HG02852 (cell line): ENCODE results near the gene ASPSCR1.

Experiments
- ATAC-seq: cut with Tn5 transposase; IDR thresholded peaks from one replicate; pipeline ENCODE4 v1.9.1; 2021; ENCODE audit warnings: mild to moderate bottlenecking, moderate library complexity; ENCODE audit not compliant: unreplicated experiment

ASPSCR1 gene

DNA sequence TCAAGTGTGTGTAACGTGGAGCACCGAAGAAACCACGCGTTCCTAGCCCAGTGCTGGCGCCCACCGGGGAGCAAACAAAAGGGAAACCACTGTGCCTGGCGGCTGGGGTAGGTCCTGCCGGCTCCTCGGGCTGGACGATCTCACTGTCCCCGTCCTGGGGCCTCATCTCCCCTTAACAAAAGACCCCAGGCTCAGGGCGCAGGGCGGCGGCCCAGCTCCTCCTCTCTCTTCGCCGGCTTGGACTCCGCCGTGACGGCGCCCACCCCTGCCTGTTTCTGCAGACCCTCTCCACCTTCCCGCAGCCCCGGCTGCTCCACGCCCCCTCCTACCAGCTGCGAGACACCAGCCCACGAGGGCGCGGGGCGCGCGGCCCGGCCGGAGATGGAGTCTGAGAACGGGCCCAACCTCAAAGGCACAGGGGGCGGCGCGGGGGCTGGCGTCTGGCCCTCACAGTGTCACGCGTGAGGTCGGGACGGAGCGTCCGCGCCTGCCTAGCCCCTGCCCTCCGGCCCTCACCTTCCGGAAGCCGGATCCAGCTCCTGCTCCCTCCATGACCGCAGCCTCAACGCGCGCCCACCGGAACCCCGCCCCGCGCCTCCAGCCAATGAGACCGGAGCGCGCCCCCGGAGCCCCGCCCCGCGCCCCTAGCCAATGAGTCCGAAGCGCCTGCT is 45.0 kb downstream of the ASPSCR1 start, which contains the start of gene CENPX:
Gene CENPX, minus strand, starts transcription at position 569 of the 671 bp plus-strand sequence. Its CDS starts 17 bp downstream, at position 552.
- ATAC-seq = peak; percentile 6

DNA sequence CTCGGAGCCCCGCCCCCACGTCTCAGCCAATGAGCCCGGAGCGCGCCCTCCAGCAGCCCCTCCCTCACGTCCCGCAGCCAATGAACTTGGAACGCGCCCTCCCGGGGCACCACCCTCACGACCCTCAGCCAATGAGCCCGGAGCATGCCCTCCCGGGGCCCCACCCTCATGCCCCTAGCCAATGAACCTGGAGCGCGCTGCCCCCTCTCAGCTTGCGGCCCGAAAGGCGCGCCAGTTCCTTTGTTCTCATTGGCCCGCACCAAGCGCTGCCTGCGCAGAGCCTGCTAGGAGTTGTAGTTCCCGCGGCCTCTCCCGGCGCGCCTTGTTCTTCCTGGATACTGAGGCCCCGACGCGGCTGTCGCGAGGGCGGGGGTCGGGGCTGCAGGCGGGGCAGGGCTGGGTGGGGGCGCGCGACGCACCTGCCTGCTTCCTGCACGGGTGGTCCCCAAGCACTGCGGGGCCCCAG is 45.6 kb downstream of the ASPSCR1 start, which contains the start of gene LRRC45:
Gene LRRC45, plus strand, starts transcription at position 325 of the 466 bp plus-strand sequence. CDS start 339 bp downstream, outside the sequence.
- ATAC-seq = peak; percentile 87

DNA sequence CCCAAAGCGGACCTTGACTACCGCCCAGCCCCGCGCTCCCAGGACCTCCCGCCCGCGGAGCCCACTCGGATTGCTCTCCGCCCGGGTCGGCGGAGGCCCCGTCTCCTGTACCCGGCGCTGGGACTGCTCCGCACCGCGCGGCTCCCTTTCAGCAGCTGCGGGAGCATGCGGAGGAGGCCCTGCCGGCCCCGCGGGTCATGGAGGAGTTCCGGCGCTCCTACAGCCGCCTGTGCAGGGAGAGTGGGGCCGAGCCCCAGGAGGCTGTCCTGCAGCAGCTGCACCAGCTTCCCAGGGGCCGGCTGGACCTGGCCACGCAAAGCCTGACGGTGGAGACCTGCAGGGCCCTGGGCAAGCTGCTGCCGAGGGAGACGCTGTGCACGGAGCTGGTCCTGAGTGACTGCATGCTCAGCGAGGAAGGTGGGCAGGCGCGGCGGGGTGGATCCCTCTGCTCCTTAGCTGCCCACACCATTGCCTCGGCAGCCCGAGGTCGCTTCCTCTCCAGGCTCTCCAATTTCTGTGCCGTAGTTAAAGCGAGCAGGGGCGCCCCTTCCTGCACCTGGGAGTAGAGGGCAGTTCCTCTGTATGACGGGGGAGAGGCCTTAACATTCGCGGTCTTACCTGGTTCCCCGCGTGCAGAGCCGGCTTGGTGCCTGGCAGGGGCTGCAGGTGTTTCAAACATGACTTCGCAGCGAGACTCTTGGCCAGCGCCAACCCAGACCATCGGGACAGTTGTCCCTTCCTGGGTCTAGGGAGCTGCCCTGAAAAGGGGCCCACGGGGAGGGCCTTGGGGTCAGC is 46.2 kb downstream of the ASPSCR1 start:
- peak; percentile 2 for ATAC-seq

DNA sequence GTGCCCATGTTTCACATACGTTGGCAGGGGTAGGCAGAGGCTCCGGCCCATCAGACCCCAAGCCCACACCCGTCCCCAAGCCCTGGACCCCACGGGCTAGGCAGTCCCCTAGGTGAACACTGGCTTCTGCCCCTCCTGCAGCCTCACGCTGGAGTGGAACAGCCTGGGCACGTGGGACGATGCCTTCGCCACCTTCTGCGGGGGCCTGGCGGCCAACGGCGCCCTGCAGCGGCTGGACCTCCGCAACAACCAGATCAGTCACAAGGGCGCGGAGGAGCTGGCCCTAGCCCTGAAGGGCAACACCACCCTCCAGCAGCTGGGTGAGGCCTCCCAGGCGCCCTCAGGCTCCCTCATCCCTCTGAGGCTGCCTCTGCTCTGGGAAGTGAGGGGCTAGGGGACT is 47.4 kb downstream of the ASPSCR1 start:
- ATAC-seq = no peak

DNA sequence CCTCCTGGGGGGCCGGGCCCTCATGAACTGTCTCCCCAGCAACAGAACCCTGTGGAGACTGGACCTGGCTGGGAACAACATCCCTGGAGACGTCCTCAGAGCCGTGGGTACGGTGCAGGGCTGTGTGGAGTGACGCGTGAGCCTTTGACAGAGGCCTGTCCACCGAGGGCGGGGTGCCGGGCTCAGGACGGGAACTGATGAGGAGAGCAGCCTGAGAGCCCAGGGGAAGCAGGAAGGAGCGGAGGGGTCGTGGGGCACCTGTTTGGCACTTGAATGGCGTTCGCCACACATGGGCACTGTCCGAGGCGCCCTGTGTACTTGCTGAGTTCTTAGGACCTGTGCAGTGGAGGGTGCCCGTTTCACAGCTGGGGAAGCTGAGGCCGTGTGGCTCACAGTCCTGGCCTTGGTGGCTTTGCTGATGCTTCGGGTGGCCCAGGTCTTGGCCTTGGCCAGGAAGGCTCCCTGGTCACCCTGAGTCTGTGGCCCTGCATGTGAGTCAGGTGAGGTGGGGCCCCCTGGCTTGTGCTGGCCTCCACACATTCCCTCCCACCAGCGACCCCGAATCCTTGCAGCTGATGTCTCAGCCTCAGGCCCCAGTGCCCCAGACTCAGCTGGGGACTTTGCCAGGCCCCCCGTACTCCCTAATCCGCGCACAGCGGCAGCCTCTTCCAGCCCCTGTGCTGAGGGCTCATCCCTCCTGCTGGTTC is 48.1 kb downstream of the ASPSCR1 start:
- ATAC-seq = no peak

DNA sequence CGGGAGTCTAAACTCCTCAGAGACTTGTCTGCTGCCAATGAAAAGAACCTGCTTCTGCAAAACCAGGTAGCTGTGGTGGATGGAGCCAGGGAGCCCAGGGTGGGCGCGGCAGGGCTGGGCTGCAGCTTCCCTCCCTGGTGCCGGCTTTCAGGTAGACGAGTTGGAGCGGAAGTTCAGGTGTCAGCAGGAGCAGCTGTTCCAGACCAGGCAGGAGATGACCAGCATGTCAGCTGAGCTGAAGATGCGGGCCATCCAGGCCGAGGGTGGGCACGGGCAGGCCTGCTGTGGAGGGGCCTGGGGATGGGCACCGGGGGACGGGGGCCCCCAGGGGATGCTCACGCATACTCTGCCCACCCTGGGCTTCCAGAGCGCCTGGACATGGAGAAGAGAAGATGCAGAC is 50.8 kb downstream of the ASPSCR1 start:
- no peak for ATAC-seq

DNA sequence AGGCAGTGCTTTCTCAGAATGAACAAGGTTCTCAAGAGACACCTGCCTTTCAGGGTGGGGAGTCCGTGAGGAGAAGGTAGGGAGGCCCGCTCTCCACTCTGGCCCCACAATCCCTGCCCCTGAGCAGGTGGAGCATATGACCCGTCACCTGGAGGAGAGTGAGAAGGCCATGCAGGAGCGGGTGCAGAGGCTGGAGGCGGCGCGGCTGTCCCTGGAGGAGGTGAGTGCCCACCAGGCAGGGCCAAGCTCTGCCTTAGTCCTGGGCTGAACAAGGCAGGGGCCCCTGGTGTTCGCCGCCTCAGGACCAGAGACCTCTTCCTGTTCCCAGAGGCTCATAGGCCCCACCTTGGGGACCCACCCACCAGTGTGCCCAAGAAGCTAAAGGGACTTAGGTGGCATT is 51.5 kb downstream of the ASPSCR1 start:
- ATAC-seq = no peak

DNA sequence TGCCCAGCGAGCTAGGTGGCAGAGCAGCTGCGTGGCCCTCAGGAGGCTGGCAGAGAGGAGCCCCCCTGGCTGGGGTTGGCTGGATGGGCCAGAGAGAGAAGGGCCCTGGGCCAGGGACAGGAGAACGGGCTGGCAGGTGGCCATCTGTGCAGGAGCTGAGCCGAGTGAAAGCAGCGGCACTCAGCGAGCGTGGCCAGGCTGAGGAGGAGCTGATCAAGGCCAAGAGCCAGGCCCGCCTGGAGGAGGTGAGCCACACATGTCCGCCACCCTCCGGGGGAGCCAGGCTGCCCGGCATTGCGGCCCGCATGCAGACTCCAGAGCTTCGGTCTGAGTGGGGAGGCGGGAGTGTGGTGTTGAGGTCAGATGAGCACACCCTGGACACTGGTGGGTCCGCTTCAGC is 52.0 kb downstream of the ASPSCR1 start:
- no peak for ATAC-seq

DNA sequence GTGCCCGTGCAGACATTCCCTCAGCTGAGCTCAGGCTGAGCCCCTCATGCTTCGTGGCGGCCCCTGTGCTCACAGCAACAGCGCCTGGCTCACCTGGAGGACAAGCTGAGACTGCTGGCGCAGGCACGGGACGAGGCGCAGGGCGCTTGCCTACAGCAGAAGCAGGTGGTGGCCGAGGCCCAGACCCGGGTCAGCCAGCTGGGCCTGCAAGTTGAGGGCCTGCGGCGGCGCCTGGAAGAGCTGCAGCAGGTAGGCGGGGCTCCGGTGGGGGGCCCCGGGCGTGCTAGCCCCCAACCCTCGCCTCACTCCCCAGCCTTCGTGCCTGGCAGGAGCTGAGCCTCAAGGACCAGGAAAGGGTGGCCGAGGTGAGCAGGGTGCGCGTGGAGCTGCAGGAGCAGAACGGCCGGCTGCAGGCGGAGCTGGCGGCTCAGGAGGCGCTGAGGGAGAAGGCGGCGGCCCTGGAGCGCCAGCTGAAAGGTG is 52.6 kb downstream of the ASPSCR1 start:
- no peak for ATAC-seq

DNA sequence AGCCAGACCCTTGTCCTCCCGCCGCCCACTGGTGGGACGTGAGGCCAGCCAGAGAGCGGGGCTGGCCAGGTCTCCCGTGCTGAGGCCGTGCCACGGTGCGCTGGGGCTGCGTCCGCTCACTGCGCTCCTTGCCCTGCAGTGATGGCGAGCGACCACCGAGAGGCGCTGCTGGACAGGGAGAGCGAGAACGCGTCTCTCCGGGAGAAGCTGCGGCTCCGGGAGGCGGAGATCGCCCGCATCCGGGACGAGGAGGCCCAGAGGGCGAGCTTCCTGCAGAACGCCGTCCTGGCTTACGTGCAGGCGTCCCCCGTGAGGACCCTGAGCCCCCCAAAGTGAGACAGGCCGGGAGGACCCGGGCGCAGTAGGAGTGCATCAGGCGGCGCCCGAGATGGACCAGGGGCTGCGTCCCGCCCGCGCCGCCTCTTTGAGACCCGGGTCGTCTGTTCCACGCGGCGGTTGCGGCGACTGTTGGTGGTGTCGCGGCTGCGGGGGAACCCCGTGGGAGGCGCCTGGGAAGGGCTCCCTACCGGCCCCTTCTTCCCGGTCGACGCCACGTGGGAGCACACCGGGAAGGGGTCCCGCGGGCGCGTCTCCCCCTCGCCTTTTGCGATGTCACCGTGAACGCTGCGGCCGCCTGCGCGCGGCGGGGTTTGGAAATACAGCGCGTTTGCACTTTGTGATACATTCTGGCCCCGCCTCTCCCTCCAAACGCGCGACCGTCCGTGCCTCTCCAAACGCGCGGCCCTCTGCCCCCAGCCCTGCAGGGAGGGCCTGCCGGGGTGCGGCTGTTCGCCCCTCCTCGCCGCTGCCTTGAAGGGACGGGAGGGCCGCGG is 53.3 kb downstream of the ASPSCR1 start:
- peak; percentile 42 for ATAC-seq

DNA sequence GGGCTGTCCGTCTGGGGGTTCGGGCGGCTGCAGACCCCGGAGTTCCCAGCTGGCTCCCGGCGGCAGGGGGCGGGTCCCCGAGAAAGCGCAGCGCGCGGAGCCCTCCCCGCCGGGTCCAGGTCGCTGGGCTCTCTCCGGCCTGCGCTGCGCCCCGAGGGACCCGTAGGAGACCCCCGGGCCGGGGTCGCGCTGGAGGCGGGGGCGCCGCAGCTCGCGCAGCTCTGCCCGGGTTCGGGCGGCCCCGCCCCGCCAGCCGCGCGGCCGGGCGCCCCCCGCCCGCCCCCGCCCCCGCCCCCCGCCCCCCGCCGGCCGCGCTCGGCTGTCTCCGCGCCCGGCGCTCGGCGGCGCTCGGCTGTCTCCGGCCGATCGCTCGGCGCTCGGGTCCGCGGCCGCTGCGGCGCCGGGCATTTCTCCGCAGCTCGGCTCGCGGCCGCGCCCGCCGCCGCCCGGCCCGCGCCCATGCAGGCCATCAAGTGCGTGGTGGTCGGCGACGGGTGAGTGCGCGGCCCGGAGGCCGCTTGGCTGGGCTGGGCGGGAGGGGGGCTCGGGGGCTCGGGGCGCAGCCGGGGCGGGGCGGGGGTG is 54.0 kb downstream of the ASPSCR1 start, which contains the start of gene RAC3:
Gene RAC3, plus strand, starts transcription at position 376 of the 582 bp plus-strand sequence. Its CDS starts 84 bp downstream, at position 460.
- no peak for ATAC-seq

DNA sequence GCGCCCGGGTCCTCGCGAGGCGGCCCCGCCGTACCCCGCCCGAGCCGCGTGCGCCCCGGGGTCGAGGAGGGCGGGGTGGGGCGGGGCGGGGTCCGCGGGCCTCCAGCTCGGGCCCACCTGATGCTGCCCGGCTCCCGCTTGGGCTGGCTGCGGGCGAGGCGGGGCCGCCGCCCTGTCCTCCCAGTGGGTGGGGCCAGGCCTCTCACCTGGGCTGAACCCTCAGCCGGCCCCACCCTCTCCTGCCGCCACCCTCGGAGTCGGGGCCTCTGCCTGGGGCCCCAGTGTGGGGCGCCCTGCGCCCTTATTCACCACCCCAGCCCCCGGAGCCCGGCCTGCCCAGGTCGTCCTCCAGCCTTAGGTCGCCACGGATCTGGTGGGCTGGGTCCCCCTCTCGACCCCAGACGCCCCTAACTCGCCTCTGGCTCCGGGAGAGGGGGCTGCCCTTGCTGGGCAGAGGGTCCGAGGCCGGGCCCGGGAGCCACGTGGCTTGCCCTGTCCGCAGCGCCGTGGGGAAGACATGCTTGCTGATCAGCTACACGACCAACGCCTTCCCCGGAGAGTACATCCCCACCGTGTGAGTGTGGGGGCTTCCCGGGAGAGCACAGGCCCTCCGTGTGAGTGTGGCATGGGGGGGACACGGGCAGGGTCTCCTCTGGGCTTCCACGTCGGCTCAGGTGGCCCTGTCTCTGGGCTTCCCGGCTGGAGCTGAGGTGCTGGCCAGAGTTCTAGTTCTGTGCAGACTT is 54.6 kb downstream of the ASPSCR1 start:
- no peak for ATAC-seq

DNA sequence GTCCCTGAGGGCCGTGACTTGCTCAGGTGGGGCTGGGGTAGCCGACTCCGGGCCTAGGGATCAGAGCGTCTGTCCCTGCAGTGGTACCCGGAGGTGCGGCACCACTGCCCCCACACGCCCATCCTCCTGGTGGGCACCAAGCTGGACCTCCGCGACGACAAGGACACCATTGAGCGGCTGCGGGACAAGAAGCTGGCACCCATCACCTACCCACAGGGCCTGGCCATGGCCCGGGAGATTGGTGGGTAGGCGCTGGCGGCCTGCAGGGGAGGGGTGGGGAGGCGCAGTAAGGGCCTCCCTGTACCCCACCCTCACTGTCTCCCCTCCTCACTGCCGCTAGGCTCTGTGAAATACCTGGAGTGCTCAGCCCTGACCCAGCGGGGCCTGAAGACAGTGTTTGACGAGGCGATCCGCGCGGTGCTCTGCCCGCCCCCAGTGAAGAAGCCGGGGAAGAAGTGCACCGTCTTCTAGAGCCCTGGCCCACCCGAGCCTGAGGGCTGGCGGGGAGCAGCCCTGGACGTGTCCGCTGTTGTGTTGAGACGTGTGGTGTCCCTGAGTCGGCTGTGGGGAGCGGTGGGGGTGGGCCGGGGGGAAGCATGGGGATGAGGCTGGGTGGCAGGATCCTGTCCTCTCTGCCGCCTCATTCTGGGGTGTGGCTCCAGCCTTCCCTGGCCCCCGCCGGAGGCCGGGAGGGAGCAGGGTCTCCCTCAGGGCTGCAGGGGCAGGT is 56.1 kb downstream of the ASPSCR1 start:
- ATAC-seq = no peak

DNA sequence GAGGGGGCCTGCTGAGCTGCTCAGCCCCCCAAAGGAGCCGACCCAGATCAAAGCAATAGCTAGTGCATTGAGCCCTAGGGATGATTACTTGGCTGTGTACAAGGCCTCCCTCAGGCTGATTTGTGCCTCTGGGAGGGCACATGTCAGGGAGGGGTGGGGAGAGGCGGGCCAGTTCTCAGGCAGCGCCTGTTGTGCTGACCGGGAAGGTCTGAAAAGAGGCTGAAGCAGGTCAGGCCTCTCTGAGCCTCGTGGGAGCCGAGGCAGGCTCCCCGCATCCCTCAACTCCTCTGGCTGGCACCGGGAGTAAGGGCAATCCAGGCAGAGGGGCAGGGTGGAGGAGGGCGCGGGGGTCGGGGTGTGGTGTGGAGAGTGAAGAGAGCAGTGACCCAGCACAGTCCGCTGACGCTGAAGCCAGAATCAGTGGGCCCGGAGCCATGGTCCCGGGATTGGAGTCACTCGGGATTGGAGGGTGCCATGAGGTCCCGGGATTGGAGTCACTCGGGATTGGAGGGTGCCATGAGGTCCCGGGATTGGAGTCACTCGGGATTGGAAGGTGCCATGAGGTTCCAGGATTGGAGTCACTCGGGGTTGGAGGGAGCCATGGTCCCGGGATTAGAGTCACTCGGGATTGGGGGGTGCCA is 57.1 kb downstream of the ASPSCR1 start:
- no peak for ATAC-seq

DNA sequence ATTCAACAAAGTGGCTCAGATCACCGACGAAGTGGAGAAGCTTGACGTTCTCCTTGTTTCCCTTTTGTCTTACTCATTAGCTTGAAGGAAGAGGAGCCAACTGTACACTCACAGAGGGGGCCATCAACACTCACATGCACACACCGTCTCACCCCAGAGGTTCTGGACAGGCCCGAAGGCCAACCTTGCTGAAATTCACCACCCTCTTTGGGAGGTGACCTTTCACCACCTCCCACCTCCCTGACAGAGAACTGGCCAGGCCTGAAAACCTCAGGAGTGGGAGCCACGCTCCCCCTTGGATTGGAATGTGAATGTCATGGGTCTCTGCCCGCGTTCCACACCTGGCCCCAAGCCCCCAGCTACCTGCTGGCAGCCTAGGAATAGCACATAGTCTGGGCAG is 58.1 kb downstream of the ASPSCR1 start:
- no peak for ATAC-seq

DNA sequence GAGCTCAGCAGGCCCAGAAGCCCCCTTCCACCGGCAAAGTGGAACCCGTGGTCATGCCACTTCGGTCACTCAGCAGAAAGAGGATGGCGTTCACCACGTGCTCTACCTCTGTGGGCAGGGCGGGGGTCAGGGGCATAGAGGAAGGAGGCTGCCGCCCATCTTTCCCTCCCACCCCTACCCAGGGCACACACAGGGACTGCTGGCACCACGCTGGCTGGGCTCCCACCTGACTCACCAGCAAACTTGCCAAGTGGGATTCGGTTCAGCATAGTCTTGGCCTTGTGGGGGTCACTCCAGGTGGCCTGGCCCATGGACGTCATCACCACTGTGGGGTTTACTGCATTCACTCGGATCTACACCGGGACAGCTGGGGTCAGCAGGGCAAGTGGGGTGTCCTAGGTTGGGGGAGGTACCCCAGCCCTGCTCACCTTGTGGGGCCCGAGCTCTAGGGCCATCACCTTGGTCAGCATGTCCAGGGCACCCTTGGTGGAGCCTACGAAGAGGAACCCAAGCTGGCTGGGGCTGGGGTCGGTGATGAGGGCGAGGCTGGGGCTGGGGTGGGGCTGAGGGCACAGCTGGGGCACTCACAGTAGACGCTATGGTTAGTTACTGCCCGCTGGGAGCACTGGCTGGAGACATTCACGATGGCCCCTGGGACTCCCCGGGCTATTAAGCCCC is 58.7 kb downstream of the ASPSCR1 start:
- no peak for ATAC-seq

DNA sequence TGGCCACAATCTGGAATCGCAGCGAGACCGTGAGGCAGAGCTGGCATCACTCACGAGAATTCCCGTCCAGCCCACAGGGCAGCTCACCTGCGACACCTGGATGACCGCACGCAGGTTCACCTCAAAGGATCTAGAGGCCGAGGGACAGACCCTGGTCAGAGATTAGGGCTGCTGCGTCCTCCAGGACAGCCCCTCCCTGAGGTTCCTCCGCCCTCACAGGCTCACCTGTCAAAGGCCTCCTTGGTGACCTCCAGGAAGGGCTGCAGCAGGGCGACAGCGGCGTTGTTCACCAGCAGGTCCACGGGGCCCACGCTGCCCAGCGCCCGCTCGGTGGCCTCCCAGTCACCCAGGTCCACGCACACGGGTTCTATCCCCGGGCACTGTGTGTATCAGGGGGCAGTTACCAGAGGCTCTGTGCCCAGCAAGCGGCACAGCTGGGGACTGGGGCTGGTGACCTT is 59.2 kb downstream of the ASPSCR1 start:
- no peak for ATAC-seq
